T-helper 2 cell treated with Interferon-gamma antibody and Interleukin-4, amounts not matched to agents 100 ng/mL and 5 ng/mL, for 36 hours (primary cell): Measurements from ENCODE around the gene FGF14. TPM values are rescaled to one million over a fixed set of nuclear protein-coding genes. Genes with fewer than 3 reads are reported as not detected.

Source experiments
- intact Hi-C: fragments of 100-400 bp; cut with micrococcal nuclease; formaldehyde crosslinking; loops from one replicate; pipeline ENCODE4 v1.15.1; 2023
- total RNA-seq: library from RNA; stranded (reverse); gene quantifications from 2 replicates; pipeline ENCODE4 v1.2.3, GENCODE V29; 2022

FGF14 gene
- total RNA-seq, 1 donor from 2014 or later, result not detected

- intact Hi-C loops, result no loop called here
These were observed 89.9 kb downstream of the FGF14 start for GRCh38 chr13:102311901-102312300.

GRCh38 chr13:102311419-102311796 lies 90.4 kb downstream of the FGF14 start:
- intact Hi-C loops, result no loop called here

GRCh38 chr13:102310691-102311418 lies 91.0 kb downstream of the FGF14 start:
- intact Hi-C loops, result no loop called here

GRCh38 chr13:102309110-102309509 lies 92.7 kb downstream of the FGF14 start:
- intact Hi-C loops, result no loop called here

DNA sequence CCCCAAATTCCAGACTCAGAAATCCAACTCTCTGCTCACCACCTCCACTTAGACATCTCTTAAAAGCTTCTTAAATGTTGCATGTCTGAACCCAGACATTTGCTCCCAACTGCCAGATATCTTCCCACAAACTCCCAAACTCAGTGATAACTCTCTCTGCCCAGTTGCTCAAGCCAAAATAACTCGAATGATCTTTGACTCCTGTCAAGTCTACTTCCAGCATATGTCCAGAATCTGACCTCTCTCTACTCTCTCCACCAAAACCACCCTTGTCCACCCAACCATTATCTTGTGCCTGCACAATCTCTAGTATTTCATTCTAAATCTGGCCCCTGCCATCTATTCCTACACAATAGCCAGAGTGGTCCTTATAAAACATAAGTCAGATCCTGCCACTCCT lies 99.3 kb downstream of the FGF14 start:
- intact Hi-C loops, result no loop called here

DNA sequence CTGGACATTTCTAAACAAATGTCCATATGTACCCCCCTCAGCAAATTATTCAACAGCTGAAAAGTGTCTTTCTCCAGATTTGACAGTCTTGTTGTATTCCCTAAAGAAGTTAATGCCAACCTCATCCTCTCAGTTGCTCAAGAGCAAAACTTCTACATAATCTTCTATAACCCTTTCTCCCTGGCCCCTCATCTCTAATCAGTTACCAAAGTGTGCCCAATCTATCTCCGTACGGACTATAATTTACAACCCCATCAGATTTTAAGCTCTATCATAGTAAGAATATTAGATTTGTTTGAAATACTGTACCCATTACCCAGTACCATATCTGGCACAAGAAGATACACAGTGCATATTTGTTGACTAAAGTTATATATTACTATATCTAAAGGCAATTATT lies 101.5 kb downstream of the FGF14 start:
- intact Hi-C loops, result no loop called here

DNA sequence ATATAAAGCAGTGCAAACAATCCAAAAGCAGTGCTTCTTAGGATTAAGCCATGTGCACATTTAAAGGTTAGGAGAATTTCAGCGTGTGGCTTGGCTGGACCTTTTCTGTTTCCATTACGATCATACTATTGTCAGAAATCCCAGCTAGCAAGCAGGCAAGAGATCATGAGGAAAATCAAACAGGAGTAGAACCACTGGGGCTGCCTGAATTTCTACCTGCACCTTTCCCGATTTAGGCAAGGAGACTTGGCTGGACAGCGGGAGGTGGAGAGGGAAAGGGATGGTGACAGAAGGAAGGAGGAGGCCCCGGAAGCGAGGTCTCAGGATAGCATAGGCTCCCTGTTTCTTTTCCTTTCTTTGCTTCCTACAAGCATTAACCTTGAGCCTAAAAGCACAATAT lies 102.5 kb downstream of the FGF14 start:
- intact Hi-C loops, result no loop called here

- intact Hi-C loops, result no loop called here
These were observed 103.8 kb downstream of the FGF14 start for GRCh38 chr13:102298051-102298450.

DNA sequence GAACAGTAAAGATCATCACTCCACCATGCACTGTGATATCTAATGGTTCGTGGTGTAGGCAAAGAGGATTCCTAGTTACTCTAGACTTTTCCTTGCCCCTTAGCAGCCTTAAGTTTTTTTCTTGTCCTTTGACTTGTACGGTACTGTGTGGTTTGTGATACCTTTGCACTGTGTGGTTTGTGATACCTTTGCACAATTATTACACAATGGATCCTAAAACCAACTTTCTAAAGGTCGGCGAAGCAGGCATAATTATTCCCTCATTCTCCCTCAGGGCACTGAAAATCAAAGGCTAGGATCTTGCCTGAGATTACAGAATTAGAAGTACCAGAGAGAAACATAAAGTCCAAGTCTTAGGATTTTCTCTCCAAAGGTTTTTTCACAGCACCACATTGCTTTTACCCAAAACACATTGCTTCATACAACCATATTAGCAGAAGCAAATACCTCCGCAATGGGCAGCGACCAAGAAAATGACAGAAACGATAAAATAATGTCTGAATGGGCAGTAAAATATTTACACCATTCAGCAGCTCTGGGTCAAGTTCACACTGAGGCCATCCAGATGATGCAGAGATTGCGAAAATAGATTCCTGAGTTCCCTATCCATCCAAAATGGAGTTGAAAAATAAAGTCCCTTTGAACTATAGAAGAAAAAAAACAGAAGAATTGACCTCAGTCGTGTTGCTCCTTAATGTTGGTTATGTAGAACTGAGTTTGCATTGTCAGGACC lies 106.4 kb downstream of the FGF14 start:
- intact Hi-C loops, result no loop called here

- intact Hi-C loops, result no loop called here
These were observed 107.3 kb downstream of the FGF14 start for GRCh38 chr13:102294407-102295018.

GRCh38 chr13:102293723-102294122 lies 108.1 kb downstream of the FGF14 start:
- intact Hi-C loops, result no loop called here

GRCh38 chr13:102291587-102292218 lies 110.1 kb downstream of the FGF14 start:
- intact Hi-C loops, result no loop called here

DNA sequence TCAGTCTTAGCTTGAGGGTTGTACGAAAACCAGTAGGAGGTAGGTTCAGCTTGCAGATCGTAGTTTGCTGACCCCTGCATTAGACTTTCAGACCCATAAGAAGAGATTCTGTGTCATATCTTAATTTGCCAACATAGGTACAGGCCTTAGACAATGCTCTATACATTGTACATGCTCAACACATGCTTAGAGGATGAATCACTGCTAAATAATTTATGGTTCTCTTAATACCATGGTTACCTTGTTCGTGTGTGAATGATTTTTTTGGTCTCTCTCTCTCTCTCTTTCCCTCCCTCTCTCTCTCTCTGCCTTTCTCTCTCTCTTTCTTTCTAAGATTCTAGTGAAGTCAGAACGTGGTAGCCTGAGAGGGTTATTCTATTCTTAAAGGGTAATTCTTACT lies 112.2 kb downstream of the FGF14 start:
- intact Hi-C loops, result no loop called here

DNA sequence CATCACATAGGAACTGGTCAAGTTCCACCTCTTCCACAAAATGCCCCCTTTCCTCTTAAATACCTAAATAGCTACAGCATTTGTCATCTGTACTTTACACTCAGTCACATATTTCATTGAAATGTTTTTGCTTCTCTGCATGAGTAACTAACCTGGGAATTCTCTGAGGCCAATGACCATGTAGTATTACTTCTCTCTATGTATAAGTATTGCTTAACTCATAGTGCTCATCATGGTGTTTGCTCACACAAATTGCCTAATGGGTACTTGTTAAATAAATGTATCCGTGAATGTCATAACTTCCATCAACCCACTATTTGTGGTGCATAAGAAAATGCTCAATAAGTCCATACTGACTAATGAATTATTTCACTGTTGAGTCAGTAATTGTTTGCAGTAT lies 115.5 kb downstream of the FGF14 start:
- intact Hi-C loops, result no loop called here

DNA sequence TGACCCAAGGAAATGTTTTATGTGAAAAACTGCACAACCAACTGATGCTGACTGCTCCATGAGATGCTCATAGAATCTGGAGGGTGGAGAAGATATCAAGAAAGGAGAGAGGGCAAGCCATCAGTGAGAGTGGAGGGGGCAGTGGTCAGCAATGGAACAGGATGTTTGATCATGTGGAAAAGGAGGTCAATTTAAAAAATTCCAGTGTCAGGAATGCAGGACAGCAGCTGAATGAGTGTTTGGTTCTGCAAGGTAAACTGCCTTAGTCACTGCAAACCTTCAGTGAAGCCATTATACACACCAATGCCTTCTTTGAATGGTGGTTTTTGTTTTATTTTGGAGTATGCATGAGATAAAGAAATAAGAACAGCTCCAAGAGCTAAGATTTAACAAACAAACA lies 121.5 kb downstream of the FGF14 start:
- intact Hi-C loops, result no loop called here

GRCh38 chr13:102277286-102277685 lies 124.6 kb downstream of the FGF14 start:
- intact Hi-C loops, result no loop called here

DNA sequence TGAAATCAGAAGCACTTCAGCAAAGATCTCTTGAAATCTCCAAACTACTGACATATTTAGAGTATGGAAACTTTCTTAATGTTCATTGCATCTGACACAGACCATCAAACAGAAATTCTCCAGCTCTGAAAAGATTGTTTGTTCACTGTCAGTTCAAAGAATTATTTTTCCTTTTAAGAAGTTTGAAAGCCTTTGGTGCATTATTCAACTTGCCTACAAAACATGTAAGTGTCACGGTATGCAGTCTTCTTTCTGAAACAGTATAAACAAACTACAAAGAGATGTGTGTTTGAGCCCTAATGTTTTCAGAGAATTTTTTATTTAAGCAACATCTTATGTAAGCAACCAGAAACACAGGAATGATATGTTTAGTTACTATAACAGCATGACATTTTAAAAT lies 125.4 kb downstream of the FGF14 start:
- intact Hi-C loops, result no loop called here

GRCh38 chr13:102275969-102276368 lies 125.9 kb downstream of the FGF14 start:
- intact Hi-C loops, result no loop called here

DNA sequence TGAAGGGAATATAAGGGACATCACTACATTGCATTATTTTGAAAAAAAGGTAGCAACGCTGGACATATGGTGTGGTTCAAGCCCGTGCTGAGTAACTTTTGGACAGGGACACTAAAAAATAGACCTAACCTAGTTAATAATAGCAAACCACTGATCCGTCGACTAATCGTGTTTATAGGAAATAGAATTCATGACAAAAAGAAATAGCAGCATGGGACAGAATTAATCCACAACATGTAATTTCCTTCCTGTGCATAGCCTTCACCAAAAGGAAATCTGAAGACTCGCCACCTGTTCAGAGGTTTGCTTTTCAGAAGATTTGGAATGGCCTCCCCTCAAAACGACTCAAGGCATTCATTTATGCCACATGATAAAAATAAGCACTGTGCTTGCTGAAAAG lies 128.7 kb downstream of the FGF14 start:
- intact Hi-C loops, result no loop called here

DNA sequence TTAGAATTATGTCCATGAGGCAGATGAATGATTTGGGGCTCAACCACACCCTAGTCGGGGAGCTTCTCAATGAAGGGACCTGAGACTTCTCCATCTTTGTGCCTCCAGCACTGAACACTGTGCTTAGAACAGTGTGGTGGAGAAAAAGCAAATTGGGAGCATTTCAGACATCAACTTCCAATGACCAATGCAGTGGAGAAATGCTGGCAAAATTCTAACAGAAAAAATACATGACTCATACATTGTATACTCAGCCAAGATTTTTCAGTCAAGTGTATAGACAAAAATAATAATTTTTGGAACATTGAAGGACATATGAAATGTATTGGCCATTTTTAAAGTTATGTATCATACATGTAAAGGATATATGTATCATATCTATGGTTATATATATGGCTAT lies 134.7 kb downstream of the FGF14 start:
- intact Hi-C loops, result no loop called here

DNA sequence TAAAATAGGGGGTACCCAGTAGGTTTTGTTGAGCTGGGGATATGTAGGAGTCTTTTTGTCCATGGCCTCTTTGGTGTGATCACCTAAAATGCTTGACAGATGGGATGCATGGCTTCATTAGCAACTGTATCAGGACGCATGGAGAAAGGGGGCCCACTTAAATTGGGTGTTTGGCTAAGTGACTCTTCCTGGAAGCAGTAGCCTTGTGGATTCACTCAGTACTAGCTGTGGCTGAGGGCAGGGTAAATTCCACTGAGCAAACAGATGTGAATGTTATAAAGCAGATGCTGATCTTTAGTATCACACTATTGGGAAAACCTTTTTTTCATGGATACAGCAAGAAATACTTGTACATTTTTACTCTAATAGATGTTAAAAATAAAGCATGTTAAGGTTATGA lies 140.0 kb downstream of the FGF14 start:
- intact Hi-C loops, result no loop called here

DNA sequence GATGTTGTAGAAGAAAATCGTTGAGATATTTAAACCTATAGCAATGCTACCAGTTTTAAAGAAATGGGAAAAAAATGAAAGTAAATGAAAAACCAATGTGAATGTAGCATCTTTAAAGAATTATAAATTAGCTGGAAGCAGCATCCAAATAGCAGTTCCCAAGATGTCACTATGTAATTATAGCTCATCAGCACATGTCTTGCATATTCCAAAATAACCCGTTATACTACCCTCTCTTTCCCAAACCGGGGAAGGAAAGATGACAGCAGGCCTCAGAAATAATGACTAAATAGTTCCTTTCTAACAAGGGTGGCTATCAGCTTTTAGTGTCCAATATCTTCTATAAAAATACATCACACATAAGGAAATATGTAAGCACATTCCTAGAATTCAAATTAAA lies 140.5 kb downstream of the FGF14 start:
- intact Hi-C loops, result no loop called here
